Measurements from ENCODE around the gene MRGPRD.

DNA sequence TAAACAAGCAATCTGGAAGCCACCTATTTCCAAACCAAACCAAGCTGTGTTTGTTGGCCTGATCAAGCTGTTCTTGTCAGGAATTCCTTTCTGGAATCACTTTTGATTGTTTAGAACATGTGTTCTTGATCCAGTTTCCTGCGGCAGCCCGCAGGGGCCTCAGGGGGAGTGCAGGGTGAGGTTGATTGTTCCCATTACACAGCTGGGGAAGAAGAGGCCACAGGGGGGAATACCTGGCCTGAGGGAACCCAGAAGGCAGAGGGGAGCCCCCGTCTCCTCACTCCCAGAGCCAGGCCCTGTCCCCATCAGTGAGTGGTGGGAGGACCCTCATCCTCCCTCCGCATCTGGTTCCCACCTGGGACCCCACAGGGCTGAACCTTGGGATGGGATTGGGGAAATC is 4.2 kb downstream of the MRGPRD start:
- TF ChIP-seq, protein P1, sequence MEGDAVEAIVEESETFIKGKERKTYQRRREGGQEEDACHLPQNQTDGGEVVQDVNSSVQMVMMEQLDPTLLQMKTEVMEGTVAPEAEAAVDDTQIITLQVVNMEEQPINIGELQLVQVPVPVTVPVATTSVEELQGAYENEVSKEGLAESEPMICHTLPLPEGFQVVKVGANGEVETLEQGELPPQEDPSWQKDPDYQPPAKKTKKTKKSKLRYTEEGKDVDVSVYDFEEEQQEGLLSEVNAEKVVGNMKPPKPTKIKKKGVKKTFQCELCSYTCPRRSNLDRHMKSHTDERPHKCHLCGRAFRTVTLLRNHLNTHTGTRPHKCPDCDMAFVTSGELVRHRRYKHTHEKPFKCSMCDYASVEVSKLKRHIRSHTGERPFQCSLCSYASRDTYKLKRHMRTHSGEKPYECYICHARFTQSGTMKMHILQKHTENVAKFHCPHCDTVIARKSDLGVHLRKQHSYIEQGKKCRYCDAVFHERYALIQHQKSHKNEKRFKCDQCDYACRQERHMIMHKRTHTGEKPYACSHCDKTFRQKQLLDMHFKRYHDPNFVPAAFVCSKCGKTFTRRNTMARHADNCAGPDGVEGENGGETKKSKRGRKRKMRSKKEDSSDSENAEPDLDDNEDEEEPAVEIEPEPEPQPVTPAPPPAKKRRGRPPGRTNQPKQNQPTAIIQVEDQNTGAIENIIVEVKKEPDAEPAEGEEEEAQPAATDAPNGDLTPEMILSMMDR (IDR thresholded peaks at IDR 0.05; ENCODE audit: low read depth, low read length) = no peak
- no peak for TF ChIP-seq EZH2phosphoT487 (IDR thresholded peaks at IDR 0.05; ENCODE audit: low read depth)
